Stomach (tissue), 4 donors: ENCODE results near the gene RPL27.

Experiments
- POLR2A ChIP-seq, 4 donors: fragments of 450-650 bp; IDR thresholded peaks; one replicate each; pipeline ENCODE4 v1.6.1; 2016; ENCODE audit warnings: antibody characterized with exemption in 4 of 4, control low read depth in 2 of 4, mild to moderate bottlenecking in 1 of 4, moderate library complexity in 1 of 4
- POLR2AphosphoS5 ChIP-seq, 3 donors: sonication (generic); formaldehyde crosslinking; IDR thresholded peaks; one replicate each; pipeline ENCODE4 v1.6.1; 2016; ENCODE audit warnings: antibody characterized with exemption in 3 of 3
- TF ChIP-seq, protein P1 (sequence below), 7 experiments: fragments of 450-650 bp in 4 of 7; fragments of 200-600 bp in 3 of 7; sonication (generic) in 3 of 7; IDR thresholded peaks; one replicate each; pipeline ENCODE4 v1.5.1; 2016 to 2019; ENCODE audit warnings: antibody characterized with exemption in 7 of 7, control low read depth in 2 of 7, mild to moderate bottlenecking in 1 of 7

- TF ChIP-seq, protein P1, sequence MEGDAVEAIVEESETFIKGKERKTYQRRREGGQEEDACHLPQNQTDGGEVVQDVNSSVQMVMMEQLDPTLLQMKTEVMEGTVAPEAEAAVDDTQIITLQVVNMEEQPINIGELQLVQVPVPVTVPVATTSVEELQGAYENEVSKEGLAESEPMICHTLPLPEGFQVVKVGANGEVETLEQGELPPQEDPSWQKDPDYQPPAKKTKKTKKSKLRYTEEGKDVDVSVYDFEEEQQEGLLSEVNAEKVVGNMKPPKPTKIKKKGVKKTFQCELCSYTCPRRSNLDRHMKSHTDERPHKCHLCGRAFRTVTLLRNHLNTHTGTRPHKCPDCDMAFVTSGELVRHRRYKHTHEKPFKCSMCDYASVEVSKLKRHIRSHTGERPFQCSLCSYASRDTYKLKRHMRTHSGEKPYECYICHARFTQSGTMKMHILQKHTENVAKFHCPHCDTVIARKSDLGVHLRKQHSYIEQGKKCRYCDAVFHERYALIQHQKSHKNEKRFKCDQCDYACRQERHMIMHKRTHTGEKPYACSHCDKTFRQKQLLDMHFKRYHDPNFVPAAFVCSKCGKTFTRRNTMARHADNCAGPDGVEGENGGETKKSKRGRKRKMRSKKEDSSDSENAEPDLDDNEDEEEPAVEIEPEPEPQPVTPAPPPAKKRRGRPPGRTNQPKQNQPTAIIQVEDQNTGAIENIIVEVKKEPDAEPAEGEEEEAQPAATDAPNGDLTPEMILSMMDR (IDR thresholded peaks at IDR 0.05), result no peak
- TF ChIP-seq POLR2AphosphoS5 (IDR thresholded peaks at IDR 0.05) (no peak), POLR2A (IDR thresholded peaks at IDR 0.05) (no peak)
Observed at GRCh38 chr17:43014020-43014648, 15.9 kb downstream of the RPL27 start.
